Measurements from ENCODE around the gene DPP4.

The DPP4 gene

DNA sequence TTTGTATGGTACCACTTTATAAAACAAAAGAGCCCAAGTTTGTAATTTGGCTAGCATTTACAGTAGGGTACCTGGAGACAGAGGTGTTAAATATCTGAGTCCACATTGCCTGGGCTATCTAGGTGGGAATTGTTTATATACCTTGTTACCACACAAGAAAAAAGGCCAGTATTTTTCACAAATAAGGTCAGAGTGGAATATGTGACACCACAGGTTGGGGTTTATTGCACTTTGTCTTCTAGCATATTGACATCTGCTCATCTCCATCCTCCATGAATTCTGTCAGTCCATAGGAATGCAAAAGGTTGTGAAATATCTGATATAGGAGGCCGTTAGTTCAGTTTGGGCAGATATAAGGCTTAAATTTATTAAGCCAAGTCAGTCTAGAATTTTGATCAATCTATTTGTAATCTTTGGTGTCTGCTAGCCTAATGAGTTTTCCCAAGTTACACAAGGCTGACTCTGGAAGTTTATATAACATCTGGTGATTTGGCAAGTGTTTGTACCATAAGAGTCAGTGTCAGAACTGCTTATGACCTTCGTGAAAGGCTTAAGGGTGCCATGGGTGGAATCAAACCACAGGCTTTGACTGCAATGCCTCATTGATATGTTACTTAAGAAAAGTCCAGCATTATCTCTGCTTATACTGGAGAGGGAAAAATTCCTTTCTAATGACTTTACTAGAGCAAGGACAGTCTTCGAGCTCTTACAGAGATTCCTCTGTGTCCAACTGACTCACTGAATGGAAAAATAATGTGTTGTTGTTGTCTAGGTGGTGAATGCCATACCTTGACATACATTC lies 11.3 kb upstream of the DPP4 start:
- peak; percentile 1 for DNase-seq

DNA sequence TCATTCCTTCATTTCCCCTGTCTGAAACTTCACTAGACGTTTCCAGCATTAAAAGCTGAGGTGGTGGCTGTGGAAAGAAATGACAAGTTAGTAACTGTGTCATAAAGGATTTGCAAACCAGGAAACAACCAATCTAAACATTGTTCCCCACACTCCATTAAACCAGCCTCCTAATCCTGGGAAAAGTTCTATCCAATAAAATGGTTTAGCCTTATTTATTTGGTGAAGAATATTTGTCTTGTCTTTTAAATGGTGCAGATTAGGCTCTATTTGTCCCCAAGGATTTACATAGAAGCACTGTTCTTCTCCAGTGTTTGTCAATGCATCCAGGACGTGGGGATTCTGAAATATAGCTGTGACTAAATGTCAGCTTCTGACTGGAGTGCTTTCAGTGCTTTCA lies 10.5 kb upstream of the DPP4 start:
- DNase-seq, result no peak

DNA sequence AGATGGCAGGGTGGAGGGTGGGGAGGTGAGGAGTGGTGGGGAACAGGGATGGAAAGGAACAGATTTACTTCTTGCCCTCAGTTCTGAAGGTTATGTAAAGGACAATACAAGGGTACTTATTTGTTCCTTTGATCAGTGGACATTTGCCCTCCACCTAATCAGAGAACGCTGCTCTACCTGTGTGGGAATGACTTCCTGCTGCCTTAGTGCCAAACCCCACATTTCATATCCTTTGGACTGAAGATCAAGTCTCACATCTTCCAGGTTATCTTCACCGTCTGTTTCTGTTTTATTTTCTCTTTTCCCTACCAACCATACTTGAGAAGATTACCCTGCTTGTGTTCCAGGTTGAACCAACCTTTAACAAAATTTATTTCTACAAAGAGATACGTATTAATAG lies 8.7 kb upstream of the DPP4 start:
- DNase-seq, result no peak

DNA sequence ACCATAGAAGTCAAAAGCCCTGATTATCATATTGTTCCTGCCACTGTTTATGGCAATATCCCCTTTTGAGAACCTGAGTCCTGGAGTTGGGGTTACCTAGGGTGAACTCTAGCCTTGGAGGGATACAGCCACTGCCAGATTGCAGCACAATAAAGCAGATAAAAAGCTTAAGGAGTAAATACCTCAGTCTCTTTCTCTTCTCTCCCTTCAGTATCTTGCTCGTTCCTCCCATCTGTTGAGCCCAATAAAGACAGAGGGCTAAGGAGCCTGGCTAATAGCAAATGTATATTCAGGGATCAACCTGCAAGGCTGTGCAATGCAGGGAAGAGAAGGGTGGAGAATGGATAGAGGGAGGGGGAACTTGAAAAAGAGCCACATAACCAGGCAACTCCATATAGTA lies 8.0 kb upstream of the DPP4 start:
- DNase-seq, result no peak

DNA sequence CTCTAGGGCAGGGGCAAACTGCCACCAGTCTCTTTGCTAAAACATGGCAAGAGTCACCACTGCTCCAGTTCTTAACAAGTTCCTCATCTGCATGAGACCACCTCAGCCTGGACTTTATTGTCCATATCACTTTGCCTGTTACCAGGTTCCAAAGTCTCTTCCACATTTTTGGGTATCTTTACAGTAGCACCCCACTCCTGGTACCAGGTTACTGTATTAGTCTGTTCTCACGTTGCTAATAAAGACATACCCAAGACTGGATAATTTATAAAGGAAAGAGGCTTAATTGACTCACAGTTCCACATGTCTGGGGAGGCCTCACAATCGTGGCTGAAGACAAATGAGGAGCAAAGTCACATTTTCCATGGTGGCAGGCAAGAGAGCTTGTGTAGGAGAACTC lies 5.5 kb upstream of the DPP4 start:
- DNase-seq, result no peak

DNA sequence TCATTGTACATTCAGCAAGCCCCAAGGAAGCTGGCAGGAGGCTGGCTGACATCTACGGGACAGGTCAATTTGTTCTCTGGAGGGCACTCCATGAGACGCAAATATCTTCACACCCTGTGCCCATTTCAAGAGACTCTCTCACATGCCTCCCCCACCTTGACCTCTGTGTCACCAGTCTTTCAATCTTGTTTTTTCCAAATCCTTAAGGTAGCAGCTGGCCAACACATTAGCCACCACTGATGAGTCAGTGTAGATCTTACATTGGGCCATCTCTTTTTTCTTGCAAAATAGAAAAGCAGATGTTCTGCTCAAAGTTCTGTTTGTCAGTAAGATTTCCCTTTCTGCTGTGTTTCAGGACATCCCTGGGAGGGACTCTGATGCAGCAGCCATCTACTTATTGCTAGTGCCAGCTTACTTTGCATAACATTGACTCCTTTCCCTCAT lies 1.7 kb upstream of the DPP4 start:
- DNase-seq, result no peak

DNA sequence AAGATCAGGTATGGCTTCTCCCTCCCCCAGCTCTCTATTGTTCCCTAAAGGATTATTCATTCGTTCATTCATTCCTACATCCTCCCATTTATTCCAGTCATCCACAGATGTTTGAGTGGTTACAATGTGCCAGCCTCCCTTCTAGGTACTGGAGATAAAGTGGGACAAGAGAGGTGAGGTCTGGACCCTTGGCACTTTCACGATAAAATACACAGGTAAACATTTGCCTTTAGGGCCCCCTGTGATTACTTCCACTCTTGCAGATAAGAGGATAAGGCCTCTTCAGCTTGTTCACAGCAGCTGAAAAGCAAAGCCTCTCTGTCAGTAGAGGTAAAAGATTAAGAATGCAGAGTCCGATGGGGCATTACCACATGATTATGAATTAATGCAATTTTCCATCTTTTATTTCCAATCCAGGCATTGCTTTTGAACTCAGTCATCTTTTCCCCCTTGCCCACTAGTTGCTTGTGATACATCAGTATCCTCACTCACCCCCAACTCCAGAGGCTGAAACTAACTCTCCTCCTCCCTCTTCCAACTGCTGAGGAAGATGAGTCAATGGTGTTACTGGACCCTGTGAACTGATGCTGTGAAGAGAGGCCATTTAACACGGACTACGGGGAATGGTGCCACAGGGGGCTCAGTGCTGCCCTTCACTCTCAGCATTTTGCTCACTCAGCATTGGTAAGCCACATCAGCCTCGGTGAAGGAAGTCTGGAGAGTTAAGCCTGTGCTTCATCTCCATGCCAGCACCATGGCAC lies 1.1 kb upstream of the DPP4 start:
- no peak for DNase-seq

DNA sequence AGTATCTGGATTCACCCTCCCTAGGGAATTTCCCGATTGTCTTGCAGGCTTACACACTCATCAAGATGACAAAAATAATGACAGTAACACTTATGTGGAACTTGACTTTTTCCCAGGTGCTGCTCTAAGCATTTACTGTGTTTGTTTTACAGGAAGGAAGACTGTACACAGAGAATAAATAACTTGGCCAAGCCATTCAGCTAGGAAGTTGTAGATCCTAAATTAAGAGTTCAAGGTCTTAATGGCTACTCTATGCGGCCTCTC lies 549 bp upstream of the DPP4 start:
- no peak for DNase-seq

DNA sequence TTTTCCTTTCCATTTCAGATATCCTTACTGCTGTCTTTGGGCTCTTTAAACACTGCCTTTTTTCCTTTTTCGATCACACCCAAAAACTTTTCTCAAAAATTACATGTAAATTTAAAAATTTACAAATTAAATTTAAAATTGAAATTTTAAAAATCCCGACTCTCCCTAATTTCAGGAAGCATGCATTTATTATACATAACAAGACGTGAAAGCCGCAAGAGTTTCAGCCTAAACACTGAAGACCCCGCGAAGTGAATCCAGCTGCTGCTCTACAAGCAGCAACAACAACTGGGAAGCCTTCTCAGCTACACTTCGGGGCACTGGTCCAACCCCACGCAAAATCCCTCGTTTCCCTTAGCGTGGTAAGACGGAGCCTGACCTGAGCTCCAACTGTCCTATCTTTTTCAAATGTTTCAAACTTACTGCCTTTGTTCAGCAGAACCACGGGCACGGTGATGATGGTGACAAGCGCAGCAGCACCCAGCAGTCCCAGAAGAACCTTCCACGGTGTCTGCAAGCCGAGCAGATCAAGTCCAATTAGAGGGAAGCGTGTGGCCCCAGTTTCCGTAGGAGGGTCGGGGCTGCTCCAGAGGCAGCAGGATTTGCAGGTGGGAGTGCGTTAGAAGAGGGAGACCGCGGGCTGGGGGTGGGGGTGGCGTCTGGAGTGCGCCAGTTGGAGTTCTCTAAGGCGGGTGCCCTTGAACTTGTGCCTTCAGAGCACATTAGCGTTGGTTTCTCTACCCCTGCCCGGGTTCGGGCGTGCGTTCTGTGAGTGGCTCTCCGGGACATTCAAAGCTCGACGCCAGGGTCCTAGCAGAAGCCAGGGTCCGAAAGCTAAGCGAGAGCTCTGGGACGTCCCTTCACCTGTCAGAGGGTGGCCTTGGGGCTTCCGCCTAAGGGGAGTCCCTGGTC lies 783 bp downstream of the DPP4 start:
- DNase-seq, result no peak

DNA sequence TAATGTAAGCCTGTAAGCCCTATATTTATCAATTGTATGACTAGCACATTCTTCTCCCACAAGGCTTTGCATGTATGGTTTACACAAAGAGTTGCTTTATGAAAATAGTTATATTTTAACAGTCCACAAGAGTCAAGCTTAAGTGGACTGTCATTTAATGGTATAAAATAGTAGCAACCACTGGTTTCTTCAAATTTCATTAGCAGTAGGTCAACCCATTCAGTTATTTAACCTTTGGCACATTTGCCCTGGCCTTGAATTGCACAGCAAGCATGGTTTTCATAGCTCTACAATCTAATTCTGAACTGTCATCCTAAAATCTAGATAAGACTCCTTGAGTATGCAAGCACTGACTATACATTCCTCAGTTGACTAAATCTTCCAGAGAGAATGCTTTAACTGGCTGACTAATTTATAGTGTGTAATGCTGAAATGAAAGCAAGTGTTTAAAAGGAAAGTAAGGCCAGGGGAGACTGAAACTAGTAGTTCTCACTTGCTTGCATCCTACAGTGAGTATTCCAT lies 1.8 kb downstream of the DPP4 start:
- no peak for DNase-seq

DNA sequence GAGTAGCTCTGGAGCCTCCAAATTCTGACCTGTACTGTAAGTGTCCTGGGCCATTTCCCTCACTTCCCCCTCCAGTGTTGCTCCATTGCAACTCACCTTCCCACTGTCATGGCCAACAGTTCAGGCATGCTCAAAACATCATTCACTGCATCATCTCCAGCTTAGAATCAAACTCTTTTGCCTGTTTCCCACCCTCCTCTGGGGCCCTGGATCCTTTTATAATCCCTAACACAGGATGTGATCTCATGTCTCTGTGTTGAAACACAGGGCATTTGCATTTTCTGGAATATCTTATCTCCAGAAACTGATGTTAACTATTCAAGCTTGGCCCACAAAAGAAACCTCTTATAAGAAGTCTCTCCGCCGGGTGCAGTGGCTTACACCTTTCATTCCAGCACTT lies 3.0 kb downstream of the DPP4 start:
- no peak for DNase-seq

DNA sequence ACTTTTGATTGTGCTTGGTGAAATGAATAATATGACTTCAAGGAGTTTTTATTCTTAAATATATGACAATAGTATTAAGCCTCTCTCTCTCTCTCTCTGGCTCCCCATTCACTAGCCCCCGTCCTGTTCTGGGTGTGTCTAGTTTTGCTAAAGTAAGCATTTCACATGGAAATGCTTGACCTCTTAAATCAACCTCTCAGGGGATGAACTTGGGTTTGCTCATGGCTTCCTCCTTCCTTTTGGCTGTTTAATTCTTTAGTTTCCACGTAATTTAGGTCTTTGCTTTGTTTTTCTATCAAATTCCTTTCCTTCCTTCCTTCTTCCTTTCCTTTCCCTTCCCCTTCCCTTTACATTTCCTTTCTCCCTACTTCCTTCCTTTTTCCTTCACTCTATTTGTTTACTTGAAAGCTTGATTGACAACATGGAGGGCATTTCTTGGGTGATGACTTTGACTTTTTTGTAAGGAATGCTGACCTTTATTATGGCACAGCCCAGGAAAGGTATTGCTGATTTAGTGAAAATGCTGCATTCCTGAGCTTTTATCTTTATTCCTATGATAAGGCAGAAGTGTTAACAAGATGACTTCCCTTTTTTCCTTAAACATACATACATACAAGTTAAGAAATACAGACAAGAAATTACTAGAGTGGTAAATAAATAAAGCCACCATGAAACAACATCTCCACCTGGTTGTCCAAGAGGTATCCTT lies 3.6 kb downstream of the DPP4 start:
- no peak for DNase-seq

DNA sequence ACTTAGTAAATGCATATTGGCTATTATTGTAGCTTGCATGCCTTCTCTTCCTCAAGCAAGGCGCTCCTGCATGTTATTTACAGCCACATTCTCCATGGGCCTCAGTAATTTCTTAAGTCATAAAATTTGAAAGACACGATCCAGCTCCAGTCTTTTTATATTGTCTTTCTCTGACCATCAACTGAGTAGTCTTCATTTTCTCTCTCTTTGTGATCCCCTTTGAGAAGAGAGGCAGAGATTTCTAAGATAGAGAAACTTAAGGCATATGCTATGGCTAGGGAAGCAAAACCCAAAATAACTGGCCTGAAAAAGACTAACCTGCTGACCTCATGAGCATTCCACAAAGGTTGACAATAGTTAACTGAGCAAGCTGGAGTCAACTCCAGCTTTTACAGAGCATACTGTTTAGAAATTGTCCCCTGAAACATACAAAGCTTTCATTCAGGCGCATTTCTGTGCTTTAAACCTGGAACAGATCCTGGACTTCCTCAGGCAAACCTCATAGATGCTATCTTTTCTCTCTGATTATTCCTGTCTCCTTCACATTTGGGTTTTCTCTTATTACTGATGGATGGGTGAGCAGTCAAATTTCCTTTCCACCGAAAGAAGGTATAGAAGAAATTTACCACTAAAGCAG lies 4.6 kb downstream of the DPP4 start:
- no peak for DNase-seq

DNA sequence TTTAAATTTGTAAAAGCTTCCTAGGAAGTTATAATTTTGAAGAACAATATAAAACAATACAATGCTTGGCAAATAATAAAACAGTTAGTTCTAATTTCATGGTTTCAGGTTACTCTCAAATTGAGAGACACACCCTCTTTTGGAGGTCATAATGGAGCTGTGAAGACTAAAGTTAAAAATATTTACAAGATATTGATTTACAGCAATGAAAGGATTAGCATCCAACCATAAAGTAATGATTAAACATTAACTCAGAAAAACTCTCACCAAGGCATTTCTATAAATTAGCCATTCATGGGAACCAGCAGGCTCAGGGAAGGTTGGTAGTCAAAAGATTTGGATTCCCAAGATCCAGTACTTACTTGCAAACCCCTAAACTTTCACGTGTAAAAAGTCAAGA lies 6.4 kb downstream of the DPP4 start:
- DNase-seq, result no peak

DNA sequence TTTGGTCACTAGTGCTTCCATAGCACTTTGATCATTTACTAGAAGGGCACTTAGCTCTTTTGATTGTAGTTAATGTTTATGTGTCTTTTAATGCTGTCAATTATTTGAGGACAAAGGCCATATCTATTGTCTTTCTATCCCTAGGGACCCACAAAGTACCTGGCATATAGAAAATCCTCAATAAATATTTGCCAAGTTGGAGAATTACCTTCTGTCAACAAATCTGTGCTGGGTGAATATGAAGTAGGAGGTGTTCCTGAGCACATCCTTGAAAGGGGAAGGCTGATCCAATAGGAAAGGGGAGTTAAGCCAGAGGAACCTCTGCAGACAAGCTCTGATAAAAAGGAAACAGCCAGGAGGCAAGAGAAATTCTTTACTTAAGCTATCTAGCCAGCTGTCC lies 8.2 kb downstream of the DPP4 start:
- DNase-seq, result no peak

DNA sequence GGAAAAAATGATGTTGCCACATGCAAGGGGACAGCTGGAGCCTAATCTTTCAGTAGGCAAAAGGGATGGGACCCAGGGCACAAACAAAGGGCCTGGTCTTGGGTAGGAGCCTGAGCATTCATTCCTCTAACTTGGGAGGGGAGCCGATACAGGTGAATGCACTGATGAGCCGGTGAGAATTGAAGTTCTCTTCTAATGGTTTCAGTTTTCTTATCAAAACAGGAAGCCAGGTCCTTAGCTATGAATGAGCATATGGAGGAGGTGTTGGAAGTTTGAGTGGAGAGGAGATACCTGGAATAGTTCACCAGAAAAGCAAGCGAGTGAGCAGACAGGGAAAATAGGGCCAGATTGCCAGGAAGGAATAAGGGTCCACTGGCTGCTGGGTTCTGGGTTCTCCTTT lies 10.1 kb downstream of the DPP4 start:
- DNase-seq, result no peak

DNA sequence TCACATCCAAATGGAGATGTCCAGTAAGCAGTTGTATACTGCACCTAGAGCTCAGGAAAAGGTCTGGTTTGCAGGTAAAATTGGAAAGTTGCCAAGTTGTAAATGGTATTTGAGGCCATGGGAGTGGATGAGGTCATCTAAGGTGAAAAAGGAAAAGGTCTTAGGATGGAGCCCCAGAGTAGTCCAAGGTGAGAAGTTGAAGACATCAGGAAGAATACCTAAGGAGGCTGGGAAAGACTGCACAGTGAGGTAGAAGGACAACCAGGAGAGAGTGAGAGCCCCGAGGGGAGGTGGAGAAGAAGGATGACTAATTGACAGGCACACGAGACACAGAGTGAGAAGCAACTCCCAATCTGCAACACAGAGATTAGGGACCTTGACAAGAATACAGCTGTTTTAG lies 10.7 kb downstream of the DPP4 start:
- DNase-seq, result no peak

DNA sequence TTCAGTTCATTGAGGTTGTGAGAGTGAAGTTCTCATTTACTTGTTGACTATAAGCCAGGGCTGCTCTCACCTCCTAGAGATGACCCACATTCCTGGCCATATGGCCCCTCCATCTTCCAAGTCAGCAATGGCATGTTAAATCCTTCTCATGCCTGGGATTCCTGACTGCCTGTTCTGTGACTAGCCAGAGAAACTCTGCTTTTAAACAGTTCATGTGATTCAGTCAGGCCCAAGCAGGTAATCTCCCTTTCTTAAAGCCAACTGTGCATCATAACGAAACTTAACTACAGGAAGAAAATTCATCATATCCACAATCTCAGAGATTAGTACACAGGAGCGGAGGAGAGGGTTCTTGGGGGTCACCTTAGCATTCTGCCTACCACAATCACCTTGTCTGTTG lies 11.5 kb downstream of the DPP4 start:
- DNase-seq, result no peak

DNA sequence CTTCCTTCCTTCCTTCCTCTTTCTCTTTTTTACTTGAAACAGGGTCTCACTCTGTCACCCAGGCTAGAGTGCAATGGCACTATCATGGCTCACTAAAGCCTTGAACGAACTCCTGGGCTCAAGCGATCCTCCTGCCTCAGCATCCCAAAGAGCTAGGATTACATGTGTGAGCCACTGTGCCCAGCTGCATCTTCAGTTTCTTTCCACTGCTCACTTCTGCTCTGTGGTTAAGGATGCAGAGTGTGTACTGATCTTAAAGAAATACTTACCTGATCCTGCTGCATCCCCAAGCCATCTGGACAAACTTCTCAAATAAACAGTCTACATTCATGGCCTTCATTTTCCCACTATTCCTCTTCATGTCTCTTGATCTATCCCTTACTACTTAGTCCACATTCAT lies 13.0 kb downstream of the DPP4 start:
- no peak for DNase-seq

DNA sequence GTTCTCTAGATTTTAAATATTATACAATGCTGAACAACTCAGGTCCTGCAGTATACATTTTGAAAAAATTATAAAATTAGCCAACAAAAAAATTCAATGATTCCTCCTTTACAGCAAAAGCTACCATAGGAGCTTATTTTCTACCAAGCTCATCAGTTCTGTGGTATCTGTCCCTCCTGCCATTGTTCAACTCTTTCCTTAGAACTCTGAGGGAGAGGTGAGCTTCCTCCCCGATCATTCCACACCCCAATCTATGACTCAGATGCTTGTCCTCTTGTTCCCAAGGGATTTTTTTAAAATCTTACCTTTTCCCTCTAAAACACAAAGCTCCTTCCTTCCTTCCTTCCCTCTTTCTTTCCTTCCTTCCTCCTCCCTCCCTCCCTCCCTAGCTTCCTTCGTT lies 13.5 kb downstream of the DPP4 start:
- no peak for DNase-seq

DNA sequence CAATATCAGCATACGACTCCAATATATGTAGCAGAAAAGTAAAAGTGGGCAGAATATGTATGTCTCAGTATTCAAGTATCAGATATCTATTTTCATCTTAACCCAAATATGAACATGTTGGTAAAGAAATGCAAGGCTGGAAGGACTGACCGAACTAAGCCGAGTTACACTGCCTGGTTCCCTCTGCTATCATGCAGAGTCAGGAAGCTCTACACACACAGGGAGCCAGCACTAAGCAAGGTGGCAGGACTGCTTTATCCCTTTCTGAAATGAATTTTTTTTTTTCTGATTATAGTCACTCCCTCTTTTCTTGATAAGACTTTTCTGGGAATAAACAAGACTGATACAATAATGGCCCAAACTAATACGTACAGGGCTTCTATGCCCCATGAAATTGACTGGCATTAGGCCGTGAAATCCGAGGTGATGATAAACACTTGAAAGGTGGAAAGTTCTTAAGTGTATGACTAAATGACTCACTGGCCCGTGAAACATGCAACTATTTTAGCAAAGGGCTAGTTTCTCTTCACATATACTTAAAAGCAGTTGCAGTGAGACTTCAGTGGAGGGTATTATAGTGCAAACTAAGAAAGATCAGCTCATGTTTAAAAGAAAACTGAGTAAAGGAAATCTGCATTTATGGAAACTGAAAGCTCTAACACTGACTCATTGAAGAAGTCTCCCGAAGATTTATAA lies 14.9 kb downstream of the DPP4 start:
- DNase-seq, result no peak

DNA sequence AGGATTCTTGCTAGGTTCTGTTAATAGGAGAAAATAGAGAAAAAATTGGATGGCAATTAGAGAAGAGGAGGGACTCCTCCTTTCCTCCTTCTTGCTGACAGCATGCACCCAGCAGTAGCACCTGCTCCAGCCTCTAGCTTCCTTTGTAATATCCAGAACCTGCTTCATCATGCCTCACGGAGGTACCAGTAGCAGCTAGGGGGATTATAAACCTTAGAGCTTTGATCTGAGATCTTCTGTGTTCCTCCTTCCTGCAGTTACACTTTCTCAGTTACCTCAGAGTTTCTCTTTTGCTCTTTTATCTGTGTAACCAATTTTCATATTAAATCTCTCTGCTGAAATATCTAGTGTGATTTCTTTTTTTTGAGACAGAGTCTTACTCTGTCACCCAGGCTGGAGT lies 16.6 kb downstream of the DPP4 start:
- DNase-seq, result no peak
